Measurements from ENCODE around the gene RGS3.
A peak's percentile ranks its signal among the peaks of the same experiment; 100 is the strongest.

The RGS3 gene

GRCh38 chr9:113566016-113566711 lies 102.6 kb downstream of the RGS3 start:
- peak overlapping the region; percentile 58 for H3K4me3 ChIP-seq (ENCODE audit: low read length)
- no peak for DNase-seq (ENCODE audit: low read depth)
- no peak for TF ChIP-seq CTCF (conservative IDR thresholded peaks at IDR 0.05; ENCODE audit: low read depth, low read length)

GRCh38 chr9:113566712-113567071 lies 103.2 kb downstream of the RGS3 start:
- DNase-seq (ENCODE audit: low read depth), result no peak
- H3K4me3 ChIP-seq (ENCODE audit: low read length), result no peak overlapping the region
- no peak for TF ChIP-seq CTCF (conservative IDR thresholded peaks at IDR 0.05; ENCODE audit: low read depth, low read length)

- no peak for DNase-seq (ENCODE audit: low read depth)
- no peak overlapping the region for H3K4me3 ChIP-seq (ENCODE audit: low read length)
- TF ChIP-seq CTCF (conservative IDR thresholded peaks at IDR 0.05; ENCODE audit: low read depth, low read length), result no peak
Observed at GRCh38 chr9:113567361-113568080, 104.0 kb downstream of the RGS3 start.

GRCh38 chr9:113568081-113568435 lies 104.5 kb downstream of the RGS3 start:
- no peak for TF ChIP-seq CTCF (conservative IDR thresholded peaks at IDR 0.05; ENCODE audit: low read depth, low read length)
- H3K4me3 ChIP-seq (ENCODE audit: low read length), result no peak overlapping the region
- no peak for DNase-seq (ENCODE audit: low read depth)

- no peak for TF ChIP-seq CTCF (conservative IDR thresholded peaks at IDR 0.05; ENCODE audit: low read depth, low read length)
- no peak overlapping the region for H3K4me3 ChIP-seq (ENCODE audit: low read length)
- DNase-seq (ENCODE audit: low read depth), result no peak
Observed at GRCh38 chr9:113568571-113569321, 105.2 kb downstream of the RGS3 start.

- DNase-seq (ENCODE audit: low read depth), result no peak
- no peak overlapping the region for H3K4me3 ChIP-seq (ENCODE audit: low read length)
- no peak for TF ChIP-seq CTCF (conservative IDR thresholded peaks at IDR 0.05; ENCODE audit: low read depth, low read length)
Observed at GRCh38 chr9:113569472-113570060, 106.0 kb downstream of the RGS3 start.

All from retinal pigment epithelial cell (primary cell).